ENCODE results near the gene ANKRD13D. TPM values are rescaled to one million over a fixed set of nuclear protein-coding genes. Genes with fewer than 3 reads are reported as not detected.
A peak's percentile ranks its signal among the peaks of the same experiment; 100 is the strongest.

Gene ANKRD13D
- total and polyA plus RNA-seq, 11 donors = 7.6 to 43.6 (median 12.8) TPM

DNA sequence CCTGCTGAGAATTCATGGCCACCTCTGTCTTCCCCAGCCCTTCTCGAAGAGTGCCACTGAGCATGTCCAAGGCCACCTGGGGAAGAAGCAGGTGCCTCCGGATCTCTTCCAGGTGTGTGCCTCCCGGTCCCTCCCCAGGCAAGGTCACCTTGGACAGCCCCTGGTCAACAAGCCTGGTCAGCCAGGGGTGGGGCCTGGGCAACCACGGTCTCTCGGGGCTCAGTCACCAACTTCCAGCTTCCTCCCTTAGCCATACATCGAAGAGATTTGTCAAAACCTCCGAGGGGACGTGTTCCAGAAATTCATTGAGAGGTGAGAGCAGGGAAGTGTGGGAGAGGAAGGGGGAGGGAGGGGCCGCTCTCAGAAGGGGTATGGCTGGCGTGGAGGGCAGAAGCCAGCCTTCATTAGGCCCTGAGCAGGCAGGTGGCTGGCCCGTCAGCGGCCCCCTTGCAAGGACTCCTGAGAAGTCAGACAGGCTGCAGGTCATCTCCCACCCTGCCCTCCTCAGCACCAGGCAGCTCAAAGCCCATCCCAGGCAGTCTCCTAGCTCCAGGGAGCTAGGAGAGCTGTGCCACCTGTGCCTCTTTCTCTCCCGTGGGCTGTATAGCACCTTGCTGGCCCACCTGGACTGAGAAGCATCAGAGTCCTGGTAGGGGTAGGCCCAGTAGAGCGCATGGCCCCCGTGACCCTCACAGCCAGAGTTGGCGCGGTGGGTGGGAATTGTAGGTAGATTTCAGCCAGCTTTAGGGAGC is 9.3 kb upstream of the ANKRD13D start:
- Histone ChIP-seq H3K27me3 (no peaks in the 10 kb centered on the region), H3K36me3 (peaks cover 3 to 76% (median 59%) of the 10 kb centered on the region in 9 donors), H3K4me1 (peaks cover 12 to 97% (median 49%) of the 10 kb centered on the region in 12 donors), H3K27ac (peak overlapping the region in 5 of 12 donors; percentile 27 to 100 (median 87)), H3K9me3 (no peaks in the 10 kb centered on the region), H3K4me3 (no peak overlapping the region)
- DNase-seq = peak in 4 of 5 donors; percentile 12 to 52 (median 20)
- intact Hi-C loops (cut with DNase I) = no loop called here
- no peak for ATAC-seq
- TF ChIP-seq CTCF (IDR thresholded peaks at IDR 0.05) = no peak
- no peak for TF ChIP-seq POLR2A (IDR thresholded peaks at IDR 0.05)
- WGBS, 4 donors = 83 to 87% (median 85%) methylated on average over 16 to 17 of the region's 17 CpGs

GRCh38 chr11:67280341-67280787 is 8.7 kb upstream of the ANKRD13D start:
- H3K27me3 ChIP-seq = no peaks in the 10 kb centered on the region

DNA sequence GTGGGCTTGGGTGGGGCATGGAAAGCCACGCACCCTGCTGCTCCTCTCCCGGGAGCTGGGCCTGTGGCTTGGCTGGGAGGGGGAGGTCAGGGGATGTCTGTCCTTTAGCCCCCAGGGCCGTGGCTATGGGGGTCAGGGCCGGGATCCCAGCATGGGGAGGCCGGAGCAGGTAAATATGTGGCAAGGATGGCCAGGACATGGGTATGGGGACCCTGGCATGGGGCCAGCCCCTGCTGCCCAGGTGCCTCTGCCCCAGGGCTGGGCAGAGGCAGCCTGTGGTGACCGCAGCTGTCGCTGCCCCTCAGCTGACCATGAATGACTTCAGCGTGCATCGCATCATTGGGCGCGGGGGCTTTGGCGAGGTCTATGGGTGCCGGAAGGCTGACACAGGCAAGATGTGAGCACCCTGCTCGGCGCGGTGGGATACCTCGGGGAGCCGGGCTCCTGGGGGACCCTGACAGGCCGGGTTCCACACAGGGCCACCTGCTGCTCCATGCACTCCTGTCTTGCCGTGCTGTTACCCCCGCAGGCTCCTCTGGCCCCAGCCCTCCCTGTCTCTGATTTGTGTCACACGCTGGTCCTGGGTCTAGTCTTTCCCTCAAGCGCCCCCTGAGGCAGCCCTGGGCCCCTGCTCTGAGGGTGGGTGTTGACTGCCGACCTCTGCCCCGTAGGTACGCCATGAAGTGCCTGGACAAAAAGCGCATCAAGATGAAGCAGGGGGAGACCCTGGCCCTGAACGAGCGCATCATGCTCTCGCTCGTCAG is 8.1 kb upstream of the ANKRD13D start:
- ATAC-seq (no peak), DNase-seq (peak in 4 of 5 donors; percentile 18 to 56 (median 26))
- Histone ChIP-seq H3K27ac (peak overlapping the region in 1 of 12 donors; percentile 100), H3K4me1 (peaks cover 9 to 97% (median 37%) of the 10 kb centered on the region in 12 donors), H3K36me3 (peaks cover 6 to 83% (median 71%) of the 10 kb centered on the region in 9 donors), H3K4me3 (no peak overlapping the region), H3K27me3 (no peaks in the 10 kb centered on the region), H3K9me3 (no peaks in the 10 kb centered on the region)
- WGBS, 4 donors = 92 to 95% (median 93%) methylated on average over 26 to 31 of the region's 31 CpGs
- intact Hi-C loops (cut with DNase I) = no loop called here
- no peak for TF ChIP-seq POLR2A (IDR thresholded peaks at IDR 0.05)
- no peak for TF ChIP-seq CTCF (IDR thresholded peaks at IDR 0.05)

More at GRCh38 chr11:67280341-67280787, 8.7 kb upstream of the ANKRD13D start:
- Histone ChIP-seq H3K27ac (peak overlapping the region in 3 of 12 donors; percentile 31 to 100 (median 87)), H3K36me3 (peaks cover 6 to 82% (median 65%) of the 10 kb centered on the region in 9 donors), H3K4me1 (peaks cover 12 to 97% (median 43%) of the 10 kb centered on the region in 12 donors), H3K4me3 (no peak overlapping the region), H3K9me3 (no peaks in the 10 kb centered on the region)
- intact Hi-C loops (cut with DNase I) = no loop called here
- ATAC-seq (no peak), DNase-seq (peak in 4 of 5 donors; percentile 15 to 57 (median 17))
- no peak for TF ChIP-seq POLR2A (IDR thresholded peaks at IDR 0.05)
- TF ChIP-seq CTCF (IDR thresholded peaks at IDR 0.05) = no peak
- WGBS, 4 donors = 63 to 73% (median 70%) methylated on average over 13 of the region's 13 CpGs

Data from heart left ventricle (tissue), 16 donors.